Measurements from ENCODE around the gene LSAMP. TPM values are rescaled to one million over a fixed set of nuclear protein-coding genes. Genes with fewer than 3 reads are reported as not detected.

Gene LSAMP
- total RNA-seq, 1 donor from 2014 or later: 18.0 TPM

GRCh38 chr3:115968871-115969270 is 476.4 kb downstream of the LSAMP start:
- Histone ChIP-seq H3K79me2 (ENCODE audit: low read depth) (no peaks in the 10 kb centered on the region), H3K9me3 (ENCODE audit: low read depth) (no peaks in the 10 kb centered on the region), H3K27me3 (no peaks in the 10 kb centered on the region), H3K4me3 (no peak overlapping the region), H3F3A (ENCODE audit: low read depth) (no peaks in the 10 kb centered on the region), H3K4me2 (no peak overlapping the region), H3K9ac (no peak overlapping the region), H3K27ac (no peak overlapping the region), H3K4me1 (no peaks in the 10 kb centered on the region), H4K20me1 (ENCODE audit: low read depth) (no peaks in the 10 kb centered on the region), H2AFZ (replicated peaks) (no peak overlapping the region), H3K36me3 (no peaks in the 10 kb centered on the region)
- no peaks in the 10 kb centered on the region for H3K36me3 Mint-ChIP-seq
- no peak for TF ChIP-seq EZH2 (IDR thresholded peaks at IDR 0.05)
- TF ChIP-seq EZH2phosphoT487 (IDR thresholded peaks at IDR 0.05): no peak
- no peak for TF ChIP-seq CTCF (IDR thresholded peaks at IDR 0.05)
- no peak overlapping the region for H3K4me3 Mint-ChIP-seq
- DNase-seq (ENCODE audit: low spot score): no peak
- H3K9me3 Mint-ChIP-seq: peaks cover 6% of the 10 kb centered on the region
- no peaks in the 10 kb centered on the region for H3K4me1 Mint-ChIP-seq
- H3K27ac Mint-ChIP-seq: no peak overlapping the region
- H3K27me3 Mint-ChIP-seq (ENCODE audit: insufficient read depth, low read depth): no peaks in the 10 kb centered on the region

GRCh38 chr3:115961380-115961779 is 483.9 kb downstream of the LSAMP start:
- H3K4me1 Mint-ChIP-seq: peaks cover 23% of the 10 kb centered on the region
- H3K27ac Mint-ChIP-seq: peak overlapping the region; percentile 78
- Histone ChIP-seq H3K36me3 (no peaks in the 10 kb centered on the region), H2AFZ (replicated peaks) (no peak overlapping the region), H3K4me3 (no peak overlapping the region), H3K9me3 (ENCODE audit: low read depth) (no peaks in the 10 kb centered on the region), H3K4me2 (no peak overlapping the region), H3K79me2 (ENCODE audit: low read depth) (no peaks in the 10 kb centered on the region), H4K20me1 (ENCODE audit: low read depth) (no peaks in the 10 kb centered on the region), H3F3A (ENCODE audit: low read depth) (no peaks in the 10 kb centered on the region), H3K27me3 (no peaks in the 10 kb centered on the region), H3K9ac (no peak overlapping the region), H3K27ac (no peak overlapping the region), H3K4me1 (peaks cover 9% of the 10 kb centered on the region)
- H3K4me3 Mint-ChIP-seq: no peak overlapping the region
- peaks cover 4% of the 10 kb centered on the region for H3K27me3 Mint-ChIP-seq (ENCODE audit: insufficient read depth, low read depth)
- no peaks in the 10 kb centered on the region for H3K9me3 Mint-ChIP-seq
- DNase-seq (ENCODE audit: low spot score): no peak
- TF ChIP-seq CTCF (IDR thresholded peaks at IDR 0.05): no peak
- TF ChIP-seq EZH2phosphoT487 (IDR thresholded peaks at IDR 0.05): no peak
- TF ChIP-seq EZH2 (IDR thresholded peaks at IDR 0.05): no peak
- peaks cover 2% of the 10 kb centered on the region for H3K36me3 Mint-ChIP-seq

GRCh38 chr3:115960799-115961198 is 484.5 kb downstream of the LSAMP start:
- no peak overlapping the region for H2AFZ ChIP-seq (replicated peaks)
- Mint-ChIP-seq H3K27ac (no peak overlapping the region), H3K27me3 (ENCODE audit: insufficient read depth, low read depth) (peaks cover 4% of the 10 kb centered on the region), H3K36me3 (peaks cover 2% of the 10 kb centered on the region), H3K4me1 (peaks cover 23% of the 10 kb centered on the region), H3K4me3 (no peak overlapping the region), H3K9me3 (no peaks in the 10 kb centered on the region)
- H3K27me3 ChIP-seq: no peaks in the 10 kb centered on the region
- H3K27ac ChIP-seq: no peak overlapping the region
- H3K4me1 ChIP-seq: peaks cover 9% of the 10 kb centered on the region
- H3K79me2 ChIP-seq (ENCODE audit: low read depth): no peaks in the 10 kb centered on the region
- H3K4me3 ChIP-seq: no peak overlapping the region
- no peak overlapping the region for H3K9ac ChIP-seq
- no peaks in the 10 kb centered on the region for H4K20me1 ChIP-seq (ENCODE audit: low read depth)
- H3K9me3 ChIP-seq (ENCODE audit: low read depth): no peaks in the 10 kb centered on the region
- no peaks in the 10 kb centered on the region for H3F3A ChIP-seq (ENCODE audit: low read depth)
- no peaks in the 10 kb centered on the region for H3K36me3 ChIP-seq
- no peak for DNase-seq (ENCODE audit: low spot score)
- TF ChIP-seq EZH2 (IDR thresholded peaks at IDR 0.05): no peak
- no peak for TF ChIP-seq CTCF (IDR thresholded peaks at IDR 0.05)
- TF ChIP-seq EZH2phosphoT487 (IDR thresholded peaks at IDR 0.05): no peak
- no peak overlapping the region for H3K4me2 ChIP-seq

All from neural progenitor cell (in vitro differentiated cells).